GM23338 (cell line): Measurements from ENCODE around the gene JARID2.

Source experiments
- POLR2AphosphoS5 ChIP-seq: IDR thresholded peaks from 2 replicates; pipeline ENCODE4 v1.6.1; 2016; ENCODE audit warnings: antibody characterized with exemption, low read depth
- TF ChIP-seq, protein P1 (sequence below), 2 experiments: fragments of 200-600 bp in 1 of 2; sonication (generic) in 1 of 2; conservative IDR thresholded peaks; 2 replicates each; pipeline versions ENCODE4 v1.5.1 to v1.6.1; 2016 to 2017; ENCODE audit warnings: antibody characterized with exemption in 2 of 2, low read depth in 2 of 2, mild to moderate bottlenecking in 2 of 2, moderate library complexity in 1 of 2

DNA sequence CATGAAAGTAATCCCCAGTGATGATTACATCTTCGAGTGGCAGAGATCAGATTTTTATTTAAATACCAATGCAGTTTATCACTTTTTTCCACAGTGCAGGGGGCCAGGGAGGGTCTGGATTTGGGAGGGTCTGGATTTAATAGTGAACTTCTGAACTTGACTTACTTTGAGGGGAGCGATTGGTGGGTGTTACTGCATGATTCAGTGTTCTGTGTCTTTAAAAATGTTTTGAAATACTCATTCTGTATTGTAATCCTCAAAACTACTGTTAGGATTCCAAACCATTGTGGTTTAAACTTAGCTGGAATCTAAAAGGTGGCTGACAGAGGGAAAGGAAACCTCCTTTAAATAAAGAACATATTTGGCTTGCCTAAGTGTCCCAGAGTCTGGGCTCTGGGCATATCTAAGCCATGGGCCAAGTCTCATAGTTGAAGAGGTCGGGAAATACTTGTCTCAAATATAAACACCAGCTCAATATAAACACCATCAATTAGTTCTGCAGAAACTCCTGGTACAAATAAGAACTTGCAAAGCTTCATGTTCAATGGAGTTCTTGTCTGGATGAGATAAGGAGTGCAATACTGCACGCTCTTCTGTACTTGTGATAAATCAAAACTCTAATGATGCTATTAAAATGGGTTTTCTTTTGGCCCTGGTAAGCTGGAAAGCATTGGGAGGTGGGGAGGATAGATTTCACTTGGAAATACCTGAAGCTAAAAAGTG is 14.4 kb downstream of the JARID2 start:
- no peak for TF ChIP-seq POLR2AphosphoS5
- TF ChIP-seq, protein P1, sequence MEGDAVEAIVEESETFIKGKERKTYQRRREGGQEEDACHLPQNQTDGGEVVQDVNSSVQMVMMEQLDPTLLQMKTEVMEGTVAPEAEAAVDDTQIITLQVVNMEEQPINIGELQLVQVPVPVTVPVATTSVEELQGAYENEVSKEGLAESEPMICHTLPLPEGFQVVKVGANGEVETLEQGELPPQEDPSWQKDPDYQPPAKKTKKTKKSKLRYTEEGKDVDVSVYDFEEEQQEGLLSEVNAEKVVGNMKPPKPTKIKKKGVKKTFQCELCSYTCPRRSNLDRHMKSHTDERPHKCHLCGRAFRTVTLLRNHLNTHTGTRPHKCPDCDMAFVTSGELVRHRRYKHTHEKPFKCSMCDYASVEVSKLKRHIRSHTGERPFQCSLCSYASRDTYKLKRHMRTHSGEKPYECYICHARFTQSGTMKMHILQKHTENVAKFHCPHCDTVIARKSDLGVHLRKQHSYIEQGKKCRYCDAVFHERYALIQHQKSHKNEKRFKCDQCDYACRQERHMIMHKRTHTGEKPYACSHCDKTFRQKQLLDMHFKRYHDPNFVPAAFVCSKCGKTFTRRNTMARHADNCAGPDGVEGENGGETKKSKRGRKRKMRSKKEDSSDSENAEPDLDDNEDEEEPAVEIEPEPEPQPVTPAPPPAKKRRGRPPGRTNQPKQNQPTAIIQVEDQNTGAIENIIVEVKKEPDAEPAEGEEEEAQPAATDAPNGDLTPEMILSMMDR (conservative IDR thresholded peaks at IDR 0.05; ENCODE audit: low read depth in 2 of 2) = no peak
